HCT116 (cell line): Measurements from ENCODE around the gene PJA2. TPM values are rescaled to one million over a fixed set of nuclear protein-coding genes. Genes with fewer than 3 reads are reported as not detected.

Experiments used
- ATAC-seq: fragments of 200-7000 bp; cut with Tn5 transposase; 2 replicates; pipeline ENCODE4 v1.9.1; 2020; ENCODE audit warnings: mild to moderate bottlenecking, moderate library complexity
- BruUV-seq: library from RNA; stranded (reverse); fragments of 400-500 nt; replicated peaks from 2 replicates; lab custom pipeline; 2021; lab: Mats Ljungman, UMichigan
- CTCF ChIA-PET: fragments of 300-600 bp; sonication (Branson Sonifier 250); formaldehyde crosslinking; loops from one replicate; lab custom pipeline; 2021; ENCODE audit warnings: antibody characterized with exemption; lab: Charles Lee
- POLR2A ChIA-PET: fragments of 300-600, 350-600 bp; sonication (Branson Sonifier 250); formaldehyde crosslinking; loops from one replicate; lab custom pipeline; 2021; ENCODE audit warnings: antibody characterized with exemption; lab: Charles Lee
- RAD21 ChIA-PET, 2 experiments: fragments of 300-600 bp; sonication (Branson Sonifier 250); formaldehyde crosslinking; loops; one replicate each; lab custom pipeline; 2023; ENCODE audit warnings: low total read pairs in 2 of 2; ENCODE audit not compliant: uncharacterized antibody in 2 of 2, unreplicated experiment in 2 of 2, low non-redundant PET in 1 of 2; lab: Charles Lee
- DNase-seq: peaks from one replicate; pipeline ENCODE4 v3.0.0-alpha.2; 2010; ENCODE audit warnings: low read depth, low spot score
- H2AFZ ChIP-seq: fragments of 200-600 bp; shearing (Covaris generic), sonication (generic); 2 replicates; pipeline ENCODE4 v1.6.1; 2017; ENCODE audit warnings: low read depth, mixed run types, mixed read lengths, antibody characterized with exemption, low read length; ENCODE audit not compliant: poor library complexity, severe bottlenecking
- H3K27ac ChIP-seq: 2 replicates; pipeline ENCODE4 v1.5.1; 2012; ENCODE audit warnings: low read depth, low read length
- H3K27me3 ChIP-seq: fragments of 200-600 bp; sonication (generic); 2 replicates; pipeline ENCODE4 v1.6.1; 2016; ENCODE audit warnings: mixed run types, low read length, mixed read lengths; ENCODE audit not compliant: insufficient read depth
- H3K36me3 ChIP-seq, 2 experiments: fragments of 200-500 bp in 1 of 2; fragments of 200-600 bp in 1 of 2; sonication (Bioruptor generic) in 1 of 2; sonication (generic) in 1 of 2; 2 replicates each; pipeline versions ENCODE4 v1.5.1 to v1.6.1; 2014 to 2016; ENCODE audit warnings: low read length in 2 of 2, inconsistent platforms in 1 of 2, mixed read lengths in 1 of 2, mixed run types in 1 of 2; ENCODE audit not compliant: insufficient read depth in 2 of 2, control insufficient read depth in 1 of 2
- H3K4me1 ChIP-seq, 2 experiments: fragments of 200-600 bp in 1 of 2; sonication (generic) in 1 of 2; 2 replicates each; pipeline versions ENCODE4 v1.5.1 to v1.6.1; 2012 to 2017; ENCODE audit warnings: low read length in 2 of 2, inconsistent platforms in 1 of 2, mild to moderate bottlenecking in 1 of 2, mixed read lengths in 1 of 2, mixed run types in 1 of 2, moderate library complexity in 1 of 2; ENCODE audit not compliant: insufficient read depth in 2 of 2, control insufficient read depth in 1 of 2
- H3K4me2 ChIP-seq: fragments of 200-600 bp; sonication (generic); 2 replicates; pipeline ENCODE4 v1.6.1; 2017; ENCODE audit warnings: mixed run types, low read length, mixed read lengths
- H3K4me3 ChIP-seq, 2 experiments: fragments of 200-600 bp in 1 of 2; sonication (generic) in 1 of 2; replicated peaks in 1 of 2; 2 replicates each; pipeline ENCODE4 v1.5.1; 2011 to 2016; ENCODE audit warnings: low read length in 2 of 2, control low read depth in 1 of 2, low read depth in 1 of 2, mild to moderate bottlenecking in 1 of 2, mixed read lengths in 1 of 2, mixed run types in 1 of 2
- H3K79me2 ChIP-seq: fragments of 200-600 bp; sonication (generic); 2 replicates; pipeline ENCODE4 v1.6.1; 2017; ENCODE audit warnings: mild to moderate bottlenecking, mixed run types, low read length, moderate library complexity, mixed read lengths; ENCODE audit not compliant: insufficient read depth
- H3K9ac ChIP-seq: fragments of 200-600 bp; sonication (generic); 2 replicates; pipeline ENCODE4 v1.6.1; 2016; ENCODE audit warnings: low read length, mixed read lengths
- H3K9me2 ChIP-seq: fragments of 200-600 bp; sonication (generic), shearing (Covaris generic); 2 replicates; pipeline ENCODE4 v1.6.1; 2017; ENCODE audit warnings: mixed run types, mild to moderate bottlenecking, moderate library complexity; ENCODE audit not compliant: insufficient read depth
- H3K9me3 ChIP-seq, 2 experiments: fragments of 200-500 bp in 1 of 2; fragments of 200-600 bp in 1 of 2; sonication (Bioruptor generic) in 1 of 2; sonication (generic) in 1 of 2; 2 replicates each; pipeline ENCODE4 v1.6.1; 2014 to 2017; ENCODE audit warnings: low read length in 2 of 2, mixed read lengths in 2 of 2, inconsistent platforms in 1 of 2, low read depth in 1 of 2, mild to moderate bottlenecking in 1 of 2, mixed run types in 1 of 2, moderate library complexity in 1 of 2; ENCODE audit not compliant: control insufficient read depth in 1 of 2, insufficient read depth in 1 of 2
- H4K20me1 ChIP-seq: fragments of 200-600 bp; sonication (generic), shearing (Covaris generic); 2 replicates; pipeline ENCODE4 v1.6.1; 2017; ENCODE audit warnings: mixed run types, mild to moderate bottlenecking, moderate library complexity; ENCODE audit not compliant: insufficient read depth
- CBX3 ChIP-seq: IDR thresholded peaks from 2 replicates; pipeline ENCODE4 v1.6.1; 2012; ENCODE audit warnings: low read depth
- CTCF ChIP-seq, 3 experiments: fragments of 200-600 bp in 1 of 3; sonication (generic) in 1 of 3; IDR thresholded peaks in 2 of 3; conservative IDR thresholded peaks in 1 of 3; 2 replicates each; pipeline ENCODE4 v1.5.1; 2012 to 2017; ENCODE audit warnings: low read depth in 2 of 3, low read length in 2 of 3, antibody characterized with exemption in 1 of 3, borderline replicate concordance in 1 of 3, control low read depth in 1 of 3, mild to moderate bottlenecking in 1 of 3, mixed read lengths in 1 of 3, mixed run types in 1 of 3, moderate library complexity in 1 of 3; ENCODE audit not compliant: insufficient read depth in 1 of 3
- EGR1 ChIP-seq: IDR thresholded peaks from 2 replicates; pipeline ENCODE4 v1.6.1; 2012; ENCODE audit warnings: low read depth
- ELF1 ChIP-seq: IDR thresholded peaks from 2 replicates; pipeline ENCODE4 v1.6.1; 2012; ENCODE audit warnings: low read depth, borderline replicate concordance
- EZH2phosphoT487 ChIP-seq: fragments of 200-600 bp; IDR thresholded peaks from 2 replicates; pipeline ENCODE4 v1.6.1; 2018; ENCODE audit warnings: antibody characterized with exemption, borderline replicate concordance
- FOSL1 ChIP-seq: IDR thresholded peaks from 2 replicates; pipeline ENCODE4 v1.6.1; 2012; ENCODE audit warnings: low read depth
- MAX ChIP-seq: IDR thresholded peaks from 2 replicates; pipeline ENCODE4 v1.6.1; 2012
- POLR2A ChIP-seq: IDR thresholded peaks from 2 replicates; pipeline ENCODE4 v1.7.0; 2011; ENCODE audit warnings: borderline replicate concordance; ENCODE audit not compliant: insufficient read depth, insufficient read length; ENCODE audit errors: extremely low read depth
- POLR2AphosphoS5 ChIP-seq: IDR thresholded peaks from 2 replicates; pipeline ENCODE4 v1.6.1; 2011; ENCODE audit warnings: mild to moderate bottlenecking, low read depth, low read length, moderate library complexity
- RAD21 ChIP-seq: IDR thresholded peaks from 2 replicates; pipeline ENCODE4 v1.6.1; 2012; ENCODE audit warnings: low read depth, mild to moderate bottlenecking
- REST ChIP-seq: IDR thresholded peaks from 2 replicates; pipeline ENCODE4 v1.6.1; 2012; ENCODE audit warnings: low read depth
- SIN3A ChIP-seq: IDR thresholded peaks from 2 replicates; pipeline ENCODE4 v1.6.1; 2012; ENCODE audit warnings: low read depth
- SP1 ChIP-seq: IDR thresholded peaks from 2 replicates; pipeline ENCODE4 v1.6.1; 2012; ENCODE audit warnings: low read depth
- SRF ChIP-seq: IDR thresholded peaks from 2 replicates; pipeline ENCODE4 v1.6.1; 2012; ENCODE audit warnings: low read depth
- TCF7L2 ChIP-seq: IDR thresholded peaks from 2 replicates; pipeline ENCODE4 v1.7.0; 2011; ENCODE audit warnings: borderline replicate concordance, inconsistent platforms; ENCODE audit not compliant: insufficient read depth, insufficient read length; ENCODE audit errors: extremely low read depth
- YY1 ChIP-seq: IDR thresholded peaks from 2 replicates; pipeline ENCODE4 v1.6.1; 2011; ENCODE audit warnings: low read length, low read depth, moderate library complexity, mild to moderate bottlenecking; ENCODE audit not compliant: insufficient replicate concordance; ENCODE audit errors: extremely low read depth
- ZNF274 ChIP-seq: fragments of 200-500 bp; sonication (Bioruptor generic); IDR thresholded peaks from 2 replicates; pipeline ENCODE4 v1.6.1; 2014; ENCODE audit warnings: mild to moderate bottlenecking, low read depth, low read length, inconsistent platforms
- intact Hi-C: fragments of 100-400 bp; cut with micrococcal nuclease; formaldehyde crosslinking; loops from 2 replicates; pipeline ENCODE4 v1.10.0; 2022
- total RNA-seq: library from RNA; stranded (reverse); gene quantifications from one replicate; pipeline ENCODE4 v1.2.1, GENCODE V29; 2021; ENCODE audit not compliant: unreplicated experiment

Gene PJA2
- total RNA-seq, 1 experiment from 2014 or later: 38.4 TPM

GRCh38 chr5:109418712-109419352 lies 9.1 kb upstream of the PJA2 start:
- TF ChIP-seq MAX: no peak
- no peak for TF ChIP-seq EGR1
- TF ChIP-seq CBX3: no peak
- TF ChIP-seq CTCF (IDR thresholded peaks at IDR 0.05 in 2 of 3, conservative IDR thresholded peaks at IDR 0.05 in 1 of 3; ENCODE audit: borderline replicate concordance in 1 of 3, insufficient read depth in 1 of 3, low read depth in 2 of 3, low read length in 2 of 3): no peak
- no peak for TF ChIP-seq ELF1
- no peak for TF ChIP-seq SRF
- TF ChIP-seq SP1: no peak
- TF ChIP-seq POLR2A: no peak
- no peak for TF ChIP-seq TCF7L2
- TF ChIP-seq EZH2phosphoT487: no peak
- no peak for TF ChIP-seq REST
- no peak for TF ChIP-seq SIN3A
- TF ChIP-seq FOSL1: no peak
- TF ChIP-seq ZNF274: no peak
- TF ChIP-seq POLR2AphosphoS5: no peak
- TF ChIP-seq YY1: no peak
- TF ChIP-seq RAD21: no peak
- Histone ChIP-seq H3K9ac (no peak overlapping the region), H3K9me2 (no peaks in the 10 kb centered on the region), H3K4me3 (no peak overlapping the region), H3K36me3 (no peaks in the 10 kb centered on the region), H3K9me3 (no peaks in the 10 kb centered on the region), H3K27me3 (no peaks in the 10 kb centered on the region), H3K4me1 (peaks cover 0 to under 1% of the 10 kb centered on the region in 2 experiments; a peak in 1 of 4 replicates), H3K79me2 (no peaks in the 10 kb centered on the region), H3K27ac (no peak overlapping the region), H2AFZ (no peak overlapping the region), H3K4me2 (no peak overlapping the region), H4K20me1 (no peaks in the 10 kb centered on the region)
- ChIA-PET POLR2A (no interaction called here), RAD21 (no interaction called here), CTCF (no interaction called here)
- no peak for ATAC-seq
- no peak for DNase-seq
- intact Hi-C loops: no loop called here
- no TSS peak for BruUV-seq
